Measurements from ENCODE around the gene ABI2. TPM values are rescaled to one million over a fixed set of nuclear protein-coding genes. Genes with fewer than 3 reads are reported as not detected.

The ABI2 gene
- total and polyA plus RNA-seq, 2 of the 4 experiments (the other 2 are of a cell fraction) = 35.7 to 54.0 TPM

GRCh38 chr2:203404996-203405395, 76.8 kb downstream of the ABI2 start:
- Histone ChIP-seq H2AK5ac (ENCODE audit: low read depth, low read length) (no peak overlapping the region), H2BK120ac (ENCODE audit: low read depth, low read length) (no peak overlapping the region), H4K8ac (ENCODE audit: low read depth in 2 of 2, low read length in 2 of 2) (no peak overlapping the region), H3K14ac (replicated peaks; ENCODE audit: low read depth, low read length) (no peak overlapping the region), H3K56ac (ENCODE audit: extremely low read depth, insufficient read depth, low read length) (no peak overlapping the region), H3K27ac (ENCODE audit: insufficient read depth, low read length) (no peak overlapping the region), H3K27me3 (ENCODE audit: control insufficient read depth, insufficient read depth, low read length) (no peaks in the 10 kb centered on the region), H2AFZ (replicated peaks; ENCODE audit: low read length, poor library complexity) (no peak overlapping the region), H3K4ac (ENCODE audit: low read depth, low read length) (no peak overlapping the region), H3K23ac (ENCODE audit: low read depth, low read length) (no peak overlapping the region), H2BK5ac (ENCODE audit: low read depth, low read length, poor library complexity, severe bottlenecking) (no peak overlapping the region), H3K36me3 (ENCODE audit: control insufficient read depth, insufficient read depth, low read length) (peaks cover 4% of the 10 kb centered on the region), H3K4me1 (ENCODE audit: control insufficient read depth, insufficient read depth, low read length) (peaks cover 18% of the 10 kb centered on the region), H3K9me1 (ENCODE audit: insufficient read depth, low read length) (peaks cover 7% of the 10 kb centered on the region; the same call in 1 of the 2 replicates), H3K4me2 (ENCODE audit: low read depth, low read length) (no peak overlapping the region), H3K18ac (ENCODE audit: low read depth, low read length) (no peak overlapping the region), H3K4me3 (ENCODE audit: insufficient read depth, low read depth, low read length) (no peak overlapping the region), H3K9me3 (ENCODE audit: control insufficient read depth, insufficient read depth, low read length) (no peaks in the 10 kb centered on the region), H4K91ac (ENCODE audit: insufficient read depth, low read depth, low read length) (no peak overlapping the region), H3K9ac (ENCODE audit: low read depth, low read length) (no peak overlapping the region), H4K5ac (ENCODE audit: low read depth, low read length) (no peak overlapping the region), H2BK20ac (ENCODE audit: low read depth, low read length) (no peak overlapping the region), H3K79me1 (ENCODE audit: low read depth in 1 of 2, low read length in 2 of 2) (peaks cover 8 to 31% of the 10 kb centered on the region in 2 experiments; a peak in 3 of 4 replicates), H2BK15ac (ENCODE audit: low read depth, low read length) (no peak overlapping the region), H4K20me1 (ENCODE audit: insufficient read depth, low read length) (no peaks in the 10 kb centered on the region), H2AK9ac (replicated peaks; ENCODE audit: low read depth, low read length, poor library complexity) (no peak overlapping the region)
- dilution Hi-C loops (cut with HindIII; ENCODE audit: low sequenced_read_pairs, unreplicated experiment) = no loop called here
- intact Hi-C loops (cut with micrococcal nuclease) = loop anchor here (5.0 kb wide), 1 partner anchor 53 kb away; no protein-coding TSS in a partner anchor
- TF ChIP-seq CEBPB (IDR thresholded peaks at IDR 0.05; ENCODE audit: low read depth, low read length) = no peak
- TF ChIP-seq NFE2L2 (IDR thresholded peaks at IDR 0.05; ENCODE audit: low read depth, low read length) = no peak
- TF ChIP-seq CTCF (conservative IDR thresholded peaks at IDR 0.05; ENCODE audit: low read depth, low read length) = no peak
- no peak for TF ChIP-seq RCOR1 (IDR thresholded peaks at IDR 0.05; ENCODE audit: insufficient replicate concordance, low read length)
- TF ChIP-seq RAD21 (IDR thresholded peaks at IDR 0.05; ENCODE audit: low read length) = no peak
- TF ChIP-seq ELK1 (IDR thresholded peaks at IDR 0.05; ENCODE audit: borderline replicate concordance, low read depth, low read length) = no peak
- no peak for TF ChIP-seq CHD1 (IDR thresholded peaks at IDR 0.05; ENCODE audit: low read depth, low read length)
- POLR2A ChIA-PET (ENCODE audit: unreplicated experiment) = interaction anchor here (0.5 kb wide), 1 partner anchor 441 kb away, joined by 3 read pairs; no protein-coding TSS in a partner anchor
- DNase-seq = peak; percentile 73
- CTCF ChIA-PET = no interaction called here
- BruUV-seq (replicated peaks) = no TSS peak
- ATAC-seq (ENCODE audit: low read depth) = peak; percentile 55
- in situ Hi-C loops (cut with MboI; ENCODE audit: low sequenced_read_pairs) = no loop called here
